Epithelial cell of esophagus (primary cell): ENCODE data around the gene KRTAP10-8.
"Not testable (repeated sequence)": the region's sequence is repeated elsewhere in the genome, so short reads cannot be mapped to it uniquely, and the experiment has no call there.

Experiments
- DNase-seq: peaks from one replicate; pipeline ENCODE4 v3.0.0; 2010; ENCODE audit warnings: low read depth
- H3K4me3 ChIP-seq: 2 replicates; pipeline ENCODE4 v1.5.1; 2011; ENCODE audit warnings: mild to moderate bottlenecking, low read length, control low read depth
- TF ChIP-seq, protein P1 (sequence below): IDR thresholded peaks from 2 replicates; pipeline ENCODE4 v1.5.1; 2011; ENCODE audit warnings: low read depth, mild to moderate bottlenecking, low read length, control low read depth, inconsistent platforms; ENCODE audit not compliant: insufficient read depth; ENCODE audit errors: missing control alignments

KRTAP10-8 gene

DNA sequence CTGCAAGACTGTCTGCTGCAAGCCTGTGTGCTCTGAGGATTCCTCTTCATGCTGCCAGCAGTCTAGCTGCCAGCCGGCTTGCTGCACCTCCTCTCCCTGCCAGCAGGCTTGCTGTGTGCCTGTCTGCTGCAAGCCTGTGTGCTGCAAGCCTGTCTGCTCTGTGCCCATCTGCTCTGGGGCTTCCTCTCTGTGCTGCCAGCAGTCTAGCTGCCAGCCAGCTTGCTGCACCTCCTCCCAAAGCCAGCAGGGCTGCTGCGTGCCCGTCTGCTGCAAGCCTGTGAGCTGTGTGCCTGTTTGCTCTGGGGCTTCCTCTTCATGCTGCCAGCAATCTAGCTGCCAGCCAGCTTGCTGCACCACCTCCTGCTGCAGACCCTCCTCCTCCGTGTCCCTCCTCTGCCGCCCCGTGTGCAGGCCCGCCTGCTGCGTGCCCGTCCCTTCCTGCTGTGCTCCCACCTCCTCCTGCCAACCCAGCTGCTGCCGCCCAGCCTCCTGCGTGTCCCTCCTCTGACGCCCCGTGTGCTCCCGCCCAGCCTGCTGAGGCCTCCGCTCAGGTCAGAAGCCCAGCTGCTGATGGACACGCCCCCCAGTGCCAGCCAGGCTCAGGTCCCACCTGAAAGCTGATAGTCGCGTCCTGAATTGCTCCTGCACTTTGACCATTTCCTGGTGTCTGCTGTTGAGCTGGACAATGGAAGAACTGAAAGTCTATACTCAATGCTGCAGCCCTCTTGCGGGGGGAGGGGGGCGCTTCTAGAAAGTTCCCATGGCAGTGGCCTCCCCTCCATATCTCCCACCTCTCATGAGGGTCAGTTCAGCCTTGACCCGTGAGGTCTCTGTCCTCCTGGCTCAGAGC, 37.2 kb upstream of the KRTAP10-8 start:
- no peak for DNase-seq
- no peak overlapping the region for H3K4me3 ChIP-seq
- TF ChIP-seq, protein P1, sequence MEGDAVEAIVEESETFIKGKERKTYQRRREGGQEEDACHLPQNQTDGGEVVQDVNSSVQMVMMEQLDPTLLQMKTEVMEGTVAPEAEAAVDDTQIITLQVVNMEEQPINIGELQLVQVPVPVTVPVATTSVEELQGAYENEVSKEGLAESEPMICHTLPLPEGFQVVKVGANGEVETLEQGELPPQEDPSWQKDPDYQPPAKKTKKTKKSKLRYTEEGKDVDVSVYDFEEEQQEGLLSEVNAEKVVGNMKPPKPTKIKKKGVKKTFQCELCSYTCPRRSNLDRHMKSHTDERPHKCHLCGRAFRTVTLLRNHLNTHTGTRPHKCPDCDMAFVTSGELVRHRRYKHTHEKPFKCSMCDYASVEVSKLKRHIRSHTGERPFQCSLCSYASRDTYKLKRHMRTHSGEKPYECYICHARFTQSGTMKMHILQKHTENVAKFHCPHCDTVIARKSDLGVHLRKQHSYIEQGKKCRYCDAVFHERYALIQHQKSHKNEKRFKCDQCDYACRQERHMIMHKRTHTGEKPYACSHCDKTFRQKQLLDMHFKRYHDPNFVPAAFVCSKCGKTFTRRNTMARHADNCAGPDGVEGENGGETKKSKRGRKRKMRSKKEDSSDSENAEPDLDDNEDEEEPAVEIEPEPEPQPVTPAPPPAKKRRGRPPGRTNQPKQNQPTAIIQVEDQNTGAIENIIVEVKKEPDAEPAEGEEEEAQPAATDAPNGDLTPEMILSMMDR = no peak

DNA sequence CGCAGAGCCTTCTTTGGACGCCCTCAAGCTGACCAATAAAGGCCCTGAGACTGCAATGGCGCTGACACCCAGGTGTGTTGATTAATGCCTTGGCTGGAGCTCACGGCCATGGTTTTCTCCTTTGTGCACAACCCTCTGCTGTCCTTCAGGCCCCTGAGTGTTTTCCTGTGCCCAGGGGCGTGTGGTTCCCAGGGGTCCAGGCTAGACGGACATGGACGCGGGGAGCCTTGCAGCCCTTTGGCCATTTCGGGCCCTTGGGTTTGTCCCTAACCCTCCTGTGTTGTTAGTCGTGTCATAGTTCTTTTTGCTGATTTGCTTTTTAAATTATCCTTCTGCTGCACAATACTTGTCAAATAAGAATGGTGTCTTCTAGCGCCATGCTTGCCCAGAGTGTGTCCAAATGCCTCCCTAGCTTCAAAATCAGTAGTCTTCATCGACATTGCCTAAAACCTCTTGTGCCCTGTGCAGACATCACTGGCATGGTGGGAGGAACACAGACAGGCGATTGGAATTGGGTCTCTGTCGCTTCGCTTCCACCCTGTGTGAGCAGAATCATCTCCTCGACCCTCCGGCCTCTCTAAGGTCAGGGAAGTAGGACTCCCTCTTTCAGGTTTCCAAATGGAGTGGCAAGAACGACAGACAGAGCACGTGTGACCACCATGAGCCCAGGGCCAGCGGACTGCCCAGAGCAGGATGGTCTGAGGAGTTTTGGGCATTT, 36.4 kb upstream of the KRTAP10-8 start:
- H3K4me3 ChIP-seq = no peak overlapping the region
- TF ChIP-seq, protein P1 = no peak
- DNase-seq = no peak

DNA sequence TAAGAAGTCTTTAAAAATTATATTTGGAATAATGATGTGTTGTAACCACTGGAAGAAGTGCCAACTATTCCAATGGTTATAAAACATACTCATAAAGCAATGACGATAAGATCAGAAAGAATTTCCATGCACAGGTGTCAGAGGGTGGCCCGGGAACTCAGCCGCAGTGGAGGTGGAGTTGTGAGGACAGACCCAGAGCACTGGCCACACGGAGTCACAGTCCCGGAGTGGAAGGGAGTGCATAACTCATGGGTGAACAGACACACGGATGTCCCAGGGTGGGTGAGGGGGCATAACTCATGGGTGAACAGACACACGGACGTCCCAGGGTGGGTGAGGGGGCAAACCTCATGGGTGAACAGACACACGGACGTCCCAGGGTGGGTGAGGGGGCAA, 35.9 kb upstream of the KRTAP10-8 start:
- TF ChIP-seq, protein P1 = no peak
- H3K4me3 ChIP-seq = no peak overlapping the region
- no peak for DNase-seq

DNA sequence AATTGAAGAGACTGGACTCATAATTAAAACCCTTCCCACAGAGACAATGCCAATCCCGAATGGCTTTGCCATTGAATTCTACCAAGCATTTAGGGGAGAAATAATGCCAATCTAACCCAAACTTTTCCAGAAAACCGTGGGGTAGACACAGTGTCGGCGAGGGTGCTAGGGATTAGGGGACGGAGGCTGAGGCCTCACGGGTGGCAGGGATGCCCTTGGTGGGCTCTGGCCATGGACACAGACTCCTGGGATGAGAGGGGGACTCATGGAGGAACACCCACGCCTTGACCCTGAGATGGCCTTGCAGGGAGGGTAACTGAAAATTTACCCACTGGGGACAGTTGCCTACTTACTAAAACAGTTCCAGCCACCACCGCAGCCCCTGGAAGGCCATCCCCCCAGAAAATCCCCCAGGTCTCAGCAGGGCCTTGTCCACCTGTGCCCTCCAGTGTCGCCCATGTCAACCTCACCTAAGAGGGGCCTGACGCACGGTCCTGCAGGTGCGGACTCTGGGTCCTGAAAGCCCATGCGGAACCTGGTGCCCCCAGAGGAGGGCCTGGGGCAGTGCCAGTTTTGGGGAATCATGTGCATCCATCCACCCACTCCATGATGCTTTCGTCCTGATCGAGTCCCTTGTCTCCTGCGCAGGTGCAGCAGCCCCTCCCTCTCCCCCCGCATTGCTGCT, 33.4 kb upstream of the KRTAP10-8 start:
- TF ChIP-seq, protein P1 = no peak
- no peak for DNase-seq
- H3K4me3 ChIP-seq = no peak overlapping the region

DNA sequence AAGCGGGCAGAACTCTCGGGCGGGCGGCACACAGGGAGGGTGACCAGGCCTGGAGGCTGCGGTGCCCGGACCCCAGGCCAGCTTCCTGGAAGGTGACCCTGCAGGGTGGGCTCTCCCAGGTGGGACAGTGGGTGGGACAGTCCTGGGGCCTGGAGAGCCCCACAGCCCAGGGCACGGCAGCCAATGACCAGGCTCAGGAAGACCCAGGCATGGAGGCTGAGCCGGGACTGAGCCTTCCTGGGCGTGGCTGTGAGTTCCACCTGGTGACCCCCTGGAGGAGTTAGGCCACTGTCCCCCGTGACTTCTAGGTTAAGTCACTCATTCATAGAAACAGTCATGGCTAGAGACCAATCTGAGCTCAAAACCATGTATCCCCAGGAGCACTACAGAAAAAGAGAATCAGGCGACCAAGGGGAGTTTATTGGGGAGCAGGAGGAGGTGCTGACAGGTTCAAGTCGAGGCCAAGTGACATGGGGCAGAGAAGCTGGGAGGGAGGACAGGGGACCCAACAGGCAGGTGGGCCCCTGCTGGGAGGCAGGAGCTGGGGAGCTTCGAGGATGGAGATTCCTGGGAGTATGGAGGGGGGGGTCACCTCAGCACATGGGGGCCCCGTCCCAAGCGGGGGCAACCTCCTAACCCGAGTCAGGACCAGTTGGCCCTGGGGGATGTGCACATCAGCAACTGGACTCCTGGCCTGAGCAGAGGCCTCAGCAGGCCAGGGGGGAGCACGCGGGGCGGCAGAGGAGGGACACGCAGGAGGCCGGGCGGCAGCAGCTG, 32.6 kb upstream of the KRTAP10-8 start:
- TF ChIP-seq, protein P1 = no peak
- H3K4me3 ChIP-seq = no peak overlapping the region
- DNase-seq = no peak

DNA sequence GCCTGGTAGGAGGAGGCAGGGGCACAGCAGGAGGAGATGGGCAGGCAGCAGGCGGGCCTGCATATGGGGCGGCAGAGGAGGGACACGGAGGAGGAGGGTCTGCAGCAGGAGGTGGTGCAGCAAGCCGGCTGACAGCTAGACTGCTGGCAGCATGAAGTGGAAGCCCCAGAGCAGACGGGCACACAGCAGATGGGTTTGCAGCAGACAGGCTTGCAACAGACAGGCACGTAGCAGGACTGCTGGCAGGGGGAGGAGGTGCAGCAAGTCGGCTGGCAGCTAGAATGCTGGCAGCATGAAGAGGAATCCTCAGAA, 32.1 kb upstream of the KRTAP10-8 start:
- no peak for DNase-seq
- TF ChIP-seq, protein P1 = no peak

DNA sequence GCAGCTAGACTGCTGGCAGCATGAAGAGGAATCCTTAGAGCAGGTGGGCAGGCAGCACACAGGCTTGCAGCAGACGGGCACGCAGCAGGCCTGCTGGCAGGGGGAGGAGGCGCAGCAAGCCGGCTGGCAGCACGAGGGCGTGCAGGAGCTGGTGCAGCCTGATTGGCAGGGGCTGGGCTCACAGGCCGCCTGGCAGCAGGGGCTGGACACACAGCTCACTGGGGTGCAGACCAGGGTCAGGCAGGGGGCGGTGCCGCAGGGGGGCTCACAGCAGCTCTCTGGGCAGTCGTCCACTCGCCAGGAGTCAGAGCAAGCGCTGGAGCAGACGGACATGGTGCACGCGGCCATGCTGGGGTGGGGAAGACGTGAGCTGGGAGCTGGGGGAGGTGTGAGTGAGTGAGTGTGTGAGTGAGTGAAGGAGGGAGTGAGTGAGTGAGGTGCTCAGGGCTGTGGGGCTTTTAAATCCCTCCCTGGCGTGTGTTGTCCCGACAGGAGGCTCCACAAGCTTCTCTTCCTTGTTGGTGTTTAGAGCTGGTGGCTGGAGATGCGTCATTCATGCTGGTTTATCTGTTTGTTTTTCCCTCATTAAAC, 31.6 kb upstream of the KRTAP10-8 start, which contains the start of gene KRTAP10-5:
Gene KRTAP10-5, minus strand, starts transcription at position 374 of the 591 bp plus-strand sequence. Its CDS starts 26 bp downstream, at position 348.
- not testable (repeated sequence) for H3K4me3 ChIP-seq, DNase-seq

More for the DNA sequence above, 32.1 kb upstream of the KRTAP10-8 start:
- no peak overlapping the region for H3K4me3 ChIP-seq
